HL-60 (cell line): ENCODE data around the gene SLC35D1.

ENCODE experiments used
- DNase-seq, 2 experiments: peaks; one replicate each; pipeline ENCODE4 v3.0.0-alpha.2; 2010 to 2020; ENCODE audit warnings: low read depth in 1 of 2, low spot score in 1 of 2
- H3K27ac ChIP-seq: fragments of 250-450 bp; sonication (Bioruptor Pico); replicated peaks from 2 replicates; pipeline ENCODE4 v1.5.1; 2020; ENCODE audit warnings: mild to moderate bottlenecking, moderate library complexity
- H3K27me3 ChIP-seq: fragments of 250-450 bp; sonication (Bioruptor Pico); 2 replicates; pipeline ENCODE4 v1.5.1; 2021; ENCODE audit warnings: mild to moderate bottlenecking, moderate library complexity; ENCODE audit not compliant: insufficient read depth, poor library complexity, severe bottlenecking
- H3K4me3 ChIP-seq: replicated peaks from 2 replicates; pipeline ENCODE4 v1.5.1; 2011; ENCODE audit warnings: mild to moderate bottlenecking, control low read depth, low read length; ENCODE audit not compliant: insufficient read depth
- GABPA ChIP-seq: IDR thresholded peaks from 2 replicates; pipeline ENCODE4 v1.6.1; 2012; ENCODE audit warnings: low read depth
- POLR2AphosphoS5 ChIP-seq: IDR thresholded peaks from 2 replicates; pipeline ENCODE4 v1.6.1; 2012; ENCODE audit warnings: low read depth
- SPI1 ChIP-seq: IDR thresholded peaks from 2 replicates; pipeline ENCODE4 v1.6.1; 2012; ENCODE audit warnings: low read depth, mild to moderate bottlenecking, borderline replicate concordance
- TF ChIP-seq, protein P1 (sequence below): IDR thresholded peaks from one replicate; pipeline ENCODE4 v1.5.1; 2011; ENCODE audit warnings: low read length, control low read depth, inconsistent platforms; ENCODE audit not compliant: insufficient read depth
- TF ChIP-seq, protein P2 (sequence below): IDR thresholded peaks from 2 replicates; pipeline ENCODE4 v1.6.1; 2012; ENCODE audit warnings: low read depth; ENCODE audit not compliant: insufficient replicate concordance

The SLC35D1 gene

DNA sequence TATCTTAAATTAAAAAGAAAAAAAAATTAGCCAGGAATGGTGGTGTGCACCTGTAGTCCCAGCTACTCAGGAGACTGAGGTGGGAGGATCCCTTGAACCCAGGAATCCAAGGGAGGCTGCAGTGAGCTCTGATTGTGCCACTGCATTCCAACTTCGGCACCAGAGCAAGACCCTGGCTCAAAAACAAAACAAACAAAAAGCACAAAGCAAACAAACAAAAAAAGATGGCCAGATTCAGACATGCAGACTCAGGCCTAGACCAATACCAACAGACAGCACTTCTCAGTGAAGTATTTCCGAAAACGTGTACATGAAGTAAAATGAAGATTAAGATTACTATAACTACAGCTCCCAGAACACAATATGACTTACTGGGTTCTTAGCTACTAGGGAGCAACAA lies 10.6 kb downstream of the SLC35D1 start:
- Histone ChIP-seq H3K27ac (no peak overlapping the region), H3K27me3 (no peaks in the 10 kb centered on the region), H3K4me3 (no peak overlapping the region)
- TF ChIP-seq SPI1 (no peak), GABPA (no peak), POLR2AphosphoS5 (no peak)
- TF ChIP-seq, protein P1, sequence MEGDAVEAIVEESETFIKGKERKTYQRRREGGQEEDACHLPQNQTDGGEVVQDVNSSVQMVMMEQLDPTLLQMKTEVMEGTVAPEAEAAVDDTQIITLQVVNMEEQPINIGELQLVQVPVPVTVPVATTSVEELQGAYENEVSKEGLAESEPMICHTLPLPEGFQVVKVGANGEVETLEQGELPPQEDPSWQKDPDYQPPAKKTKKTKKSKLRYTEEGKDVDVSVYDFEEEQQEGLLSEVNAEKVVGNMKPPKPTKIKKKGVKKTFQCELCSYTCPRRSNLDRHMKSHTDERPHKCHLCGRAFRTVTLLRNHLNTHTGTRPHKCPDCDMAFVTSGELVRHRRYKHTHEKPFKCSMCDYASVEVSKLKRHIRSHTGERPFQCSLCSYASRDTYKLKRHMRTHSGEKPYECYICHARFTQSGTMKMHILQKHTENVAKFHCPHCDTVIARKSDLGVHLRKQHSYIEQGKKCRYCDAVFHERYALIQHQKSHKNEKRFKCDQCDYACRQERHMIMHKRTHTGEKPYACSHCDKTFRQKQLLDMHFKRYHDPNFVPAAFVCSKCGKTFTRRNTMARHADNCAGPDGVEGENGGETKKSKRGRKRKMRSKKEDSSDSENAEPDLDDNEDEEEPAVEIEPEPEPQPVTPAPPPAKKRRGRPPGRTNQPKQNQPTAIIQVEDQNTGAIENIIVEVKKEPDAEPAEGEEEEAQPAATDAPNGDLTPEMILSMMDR: no peak
- TF ChIP-seq, protein P2, sequence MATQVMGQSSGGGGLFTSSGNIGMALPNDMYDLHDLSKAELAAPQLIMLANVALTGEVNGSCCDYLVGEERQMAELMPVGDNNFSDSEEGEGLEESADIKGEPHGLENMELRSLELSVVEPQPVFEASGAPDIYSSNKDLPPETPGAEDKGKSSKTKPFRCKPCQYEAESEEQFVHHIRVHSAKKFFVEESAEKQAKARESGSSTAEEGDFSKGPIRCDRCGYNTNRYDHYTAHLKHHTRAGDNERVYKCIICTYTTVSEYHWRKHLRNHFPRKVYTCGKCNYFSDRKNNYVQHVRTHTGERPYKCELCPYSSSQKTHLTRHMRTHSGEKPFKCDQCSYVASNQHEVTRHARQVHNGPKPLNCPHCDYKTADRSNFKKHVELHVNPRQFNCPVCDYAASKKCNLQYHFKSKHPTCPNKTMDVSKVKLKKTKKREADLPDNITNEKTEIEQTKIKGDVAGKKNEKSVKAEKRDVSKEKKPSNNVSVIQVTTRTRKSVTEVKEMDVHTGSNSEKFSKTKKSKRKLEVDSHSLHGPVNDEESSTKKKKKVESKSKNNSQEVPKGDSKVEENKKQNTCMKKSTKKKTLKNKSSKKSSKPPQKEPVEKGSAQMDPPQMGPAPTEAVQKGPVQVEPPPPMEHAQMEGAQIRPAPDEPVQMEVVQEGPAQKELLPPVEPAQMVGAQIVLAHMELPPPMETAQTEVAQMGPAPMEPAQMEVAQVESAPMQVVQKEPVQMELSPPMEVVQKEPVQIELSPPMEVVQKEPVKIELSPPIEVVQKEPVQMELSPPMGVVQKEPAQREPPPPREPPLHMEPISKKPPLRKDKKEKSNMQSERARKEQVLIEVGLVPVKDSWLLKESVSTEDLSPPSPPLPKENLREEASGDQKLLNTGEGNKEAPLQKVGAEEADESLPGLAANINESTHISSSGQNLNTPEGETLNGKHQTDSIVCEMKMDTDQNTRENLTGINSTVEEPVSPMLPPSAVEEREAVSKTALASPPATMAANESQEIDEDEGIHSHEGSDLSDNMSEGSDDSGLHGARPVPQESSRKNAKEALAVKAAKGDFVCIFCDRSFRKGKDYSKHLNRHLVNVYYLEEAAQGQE: no peak
- no peak for DNase-seq

DNA sequence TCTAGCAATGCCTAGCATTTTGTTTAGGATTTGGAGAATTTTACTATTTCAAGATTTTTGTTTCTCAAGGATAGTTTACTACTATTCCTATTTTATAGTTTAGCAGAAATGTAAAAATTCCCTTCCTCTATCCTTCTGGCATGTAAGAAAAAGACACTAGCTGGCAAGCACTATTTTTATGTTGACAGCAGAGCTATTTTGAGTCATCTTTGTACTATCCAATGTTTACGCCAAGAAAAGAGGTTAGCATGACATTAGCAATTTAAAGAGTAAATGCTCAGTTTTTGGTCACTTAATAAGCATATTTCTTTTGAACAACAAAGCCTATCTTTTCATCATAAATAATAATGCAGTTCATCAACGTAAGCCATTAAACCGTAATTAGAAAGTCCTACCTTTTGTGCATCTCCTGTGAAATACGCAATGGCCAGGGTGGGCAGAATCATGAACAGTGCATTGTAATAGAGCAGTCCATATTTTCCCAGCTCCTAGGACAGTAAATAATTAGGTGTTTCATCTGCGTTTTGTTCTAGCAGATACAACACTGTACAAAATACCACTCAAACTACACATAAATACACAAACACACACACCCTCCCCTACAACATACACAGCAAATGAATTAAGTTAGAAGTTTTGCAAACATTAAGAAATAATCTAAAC lies 12.0 kb downstream of the SLC35D1 start:
- Histone ChIP-seq H3K27ac (no peak overlapping the region), H3K4me3 (no peak overlapping the region), H3K27me3 (no peaks in the 10 kb centered on the region)
- TF ChIP-seq, protein P2: no peak
- TF ChIP-seq, protein P1: no peak
- TF ChIP-seq POLR2AphosphoS5: no peak
- no peak for TF ChIP-seq GABPA
- TF ChIP-seq SPI1: no peak
- no peak for DNase-seq

DNA sequence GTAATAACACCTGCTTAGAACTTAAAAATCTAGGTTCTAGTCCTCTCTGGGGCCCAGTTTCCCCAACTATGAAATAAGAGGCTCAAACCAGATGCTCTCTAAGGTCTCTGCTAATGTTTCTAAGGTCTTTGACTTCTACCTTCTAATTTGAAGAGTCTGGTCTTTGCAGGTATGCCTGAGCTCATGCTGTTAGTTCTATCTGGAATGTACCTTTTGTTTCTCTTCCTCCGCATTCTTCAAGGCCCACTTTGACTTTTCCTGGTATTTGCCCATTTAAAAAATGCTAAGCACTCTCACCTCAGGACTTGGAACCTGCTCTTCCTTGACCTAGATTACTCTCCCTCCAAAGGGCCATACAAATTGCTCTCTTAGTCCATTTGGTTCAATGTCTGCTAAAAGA lies 13.5 kb downstream of the SLC35D1 start:
- H3K27me3 ChIP-seq: no peaks in the 10 kb centered on the region
- H3K4me3 ChIP-seq: no peak overlapping the region
- TF ChIP-seq POLR2AphosphoS5 (no peak), SPI1 (no peak), GABPA (no peak)
- TF ChIP-seq, protein P1: no peak
- TF ChIP-seq, protein P2: no peak
- no peak for DNase-seq
- no peak overlapping the region for H3K27ac ChIP-seq
